Adipocyte (in vitro differentiated cells): Measurements from ENCODE around the gene HNRNPR.
A peak's percentile ranks its signal among the peaks of the same experiment; 100 is the strongest.

ENCODE experiments used
- DNase-seq: peaks from one replicate; pipeline ENCODE4 v3.0.0-alpha.2; 2015; ENCODE audit warnings: low read depth
- H3K27me3 ChIP-seq: replicated peaks from 2 replicates; pipeline ENCODE4 v1.7.0; 2013; ENCODE audit warnings: mild to moderate bottlenecking, low read length, moderate library complexity; ENCODE audit not compliant: control insufficient read depth, insufficient read depth
- H3K36me3 ChIP-seq: 2 replicates; pipeline ENCODE4 v1.7.0; 2013; ENCODE audit warnings: low read length, mild to moderate bottlenecking, moderate library complexity; ENCODE audit not compliant: control insufficient read depth, insufficient read depth, severe bottlenecking
- H3K4me1 ChIP-seq: 2 replicates; pipeline ENCODE4 v1.7.0; 2013; ENCODE audit warnings: mild to moderate bottlenecking, low read length, moderate library complexity; ENCODE audit not compliant: control insufficient read depth, insufficient read depth
- H3K4me3 ChIP-seq: 2 replicates; pipeline ENCODE4 v1.7.0; 2013; ENCODE audit warnings: mild to moderate bottlenecking, low read length, moderate library complexity
- H3K9ac ChIP-seq: 2 replicates; pipeline ENCODE4 v1.7.0; 2013; ENCODE audit warnings: mild to moderate bottlenecking, low read length, moderate library complexity
- H3K9me3 ChIP-seq: 2 replicates; pipeline ENCODE4 v1.7.0; 2013; ENCODE audit warnings: mild to moderate bottlenecking, low read length, moderate library complexity; ENCODE audit not compliant: control insufficient read depth

The HNRNPR gene

GRCh38 chr1:23367451-23367790 lies 23.3 kb upstream of the HNRNPR start:
- Histone ChIP-seq H3K9me3 (peaks cover 25% of the 10 kb centered on the region), H3K4me3 (peak overlapping the region; percentile 99), H3K36me3 (peaks cover 49% of the 10 kb centered on the region), H3K27me3 (no peaks in the 10 kb centered on the region), H3K4me1 (peaks cover 44% of the 10 kb centered on the region), H3K9ac (peak overlapping the region; percentile 97)
- DNase-seq = no peak

- H3K27me3 ChIP-seq = no peaks in the 10 kb centered on the region
- DNase-seq = no peak
- peaks cover 36% of the 10 kb centered on the region for H3K4me1 ChIP-seq
- H3K9me3 ChIP-seq = peaks cover 33% of the 10 kb centered on the region
- H3K4me3 ChIP-seq = peak overlapping the region; percentile 99
- H3K36me3 ChIP-seq = peaks cover 58% of the 10 kb centered on the region
- H3K9ac ChIP-seq = peak overlapping the region; percentile 97
These were observed 22.5 kb upstream of the HNRNPR start for GRCh38 chr1:23366598-23366997.

- Histone ChIP-seq H3K9ac (peak overlapping the region; percentile 97), H3K9me3 (peaks cover 38% of the 10 kb centered on the region), H3K36me3 (peaks cover 62% of the 10 kb centered on the region), H3K27me3 (no peaks in the 10 kb centered on the region), H3K4me3 (peak overlapping the region; percentile 99), H3K4me1 (peaks cover 32% of the 10 kb centered on the region)
- DNase-seq = no peak
These were observed 22.1 kb upstream of the HNRNPR start for GRCh38 chr1:23366146-23366545.

- peaks cover 16% of the 10 kb centered on the region for H3K4me1 ChIP-seq
- H3K36me3 ChIP-seq = peaks cover 94% of the 10 kb centered on the region
- H3K27me3 ChIP-seq = no peaks in the 10 kb centered on the region
- H3K9ac ChIP-seq = no peak overlapping the region
- DNase-seq = peak; percentile 22
- peaks cover 76% of the 10 kb centered on the region for H3K9me3 ChIP-seq
- H3K4me3 ChIP-seq = peak overlapping the region; percentile 66
These were observed 18.2 kb upstream of the HNRNPR start for GRCh38 chr1:23362218-23362713.

- H3K9ac ChIP-seq = no peak overlapping the region
- no peaks in the 10 kb centered on the region for H3K27me3 ChIP-seq
- H3K4me3 ChIP-seq = peak overlapping the region; percentile 66
- H3K9me3 ChIP-seq = peaks cover 61% of the 10 kb centered on the region
- H3K4me1 ChIP-seq = no peaks in the 10 kb centered on the region
- H3K36me3 ChIP-seq = peaks cover 64% of the 10 kb centered on the region
- no peak for DNase-seq
These were observed 14.3 kb upstream of the HNRNPR start for GRCh38 chr1:23358310-23358875.

GRCh38 chr1:23357138-23357908 lies 13.2 kb upstream of the HNRNPR start:
- DNase-seq = no peak
- peaks cover 53% of the 10 kb centered on the region for H3K36me3 ChIP-seq
- no peaks in the 10 kb centered on the region for H3K27me3 ChIP-seq
- peaks cover 50% of the 10 kb centered on the region for H3K9me3 ChIP-seq
- no peak overlapping the region for H3K9ac ChIP-seq
- no peak overlapping the region for H3K4me3 ChIP-seq
- H3K4me1 ChIP-seq = no peaks in the 10 kb centered on the region

GRCh38 chr1:23356471-23357137 lies 12.5 kb upstream of the HNRNPR start:
- no peaks in the 10 kb centered on the region for H3K27me3 ChIP-seq
- DNase-seq = no peak
- H3K9ac ChIP-seq = no peak overlapping the region
- H3K9me3 ChIP-seq = peaks cover 43% of the 10 kb centered on the region
- peaks cover 46% of the 10 kb centered on the region for H3K36me3 ChIP-seq
- no peaks in the 10 kb centered on the region for H3K4me1 ChIP-seq
- H3K4me3 ChIP-seq = no peak overlapping the region

GRCh38 chr1:23354245-23354644 lies 10.2 kb upstream of the HNRNPR start:
- H3K9ac ChIP-seq = no peak overlapping the region
- DNase-seq = no peak
- no peaks in the 10 kb centered on the region for H3K27me3 ChIP-seq
- H3K4me3 ChIP-seq = no peak overlapping the region
- H3K36me3 ChIP-seq = peaks cover 22% of the 10 kb centered on the region
- no peaks in the 10 kb centered on the region for H3K4me1 ChIP-seq
- H3K9me3 ChIP-seq = peaks cover 19% of the 10 kb centered on the region

- Histone ChIP-seq H3K9ac (no peak overlapping the region), H3K27me3 (no peaks in the 10 kb centered on the region), H3K9me3 (no peaks in the 10 kb centered on the region), H3K4me1 (no peaks in the 10 kb centered on the region), H3K36me3 (peaks cover 4% of the 10 kb centered on the region), H3K4me3 (no peak overlapping the region)
- DNase-seq = no peak
These were observed 8.1 kb upstream of the HNRNPR start for GRCh38 chr1:23352096-23352695.

- H3K27me3 ChIP-seq = no peaks in the 10 kb centered on the region
- peaks cover 17% of the 10 kb centered on the region for H3K4me1 ChIP-seq
- H3K36me3 ChIP-seq = no peaks in the 10 kb centered on the region
- no peak overlapping the region for H3K9ac ChIP-seq
- DNase-seq = no peak
- no peaks in the 10 kb centered on the region for H3K9me3 ChIP-seq
- H3K4me3 ChIP-seq = no peak overlapping the region
These were observed 1.8 kb upstream of the HNRNPR start for GRCh38 chr1:23345920-23346319.

GRCh38 chr1:23344987-23345472 lies 946 bp upstream of the HNRNPR start:
- Histone ChIP-seq H3K36me3 (no peaks in the 10 kb centered on the region), H3K4me3 (peak overlapping the region; percentile 97), H3K27me3 (no peaks in the 10 kb centered on the region), H3K4me1 (peaks cover 26% of the 10 kb centered on the region), H3K9me3 (no peaks in the 10 kb centered on the region), H3K9ac (peak overlapping the region; percentile 94)
- DNase-seq = no peak
